ENCODE results near the gene ZNF493.

The ZNF493 gene

GRCh38 chr19:21430675-21431074 is 33.7 kb downstream of the ZNF493 start:
- TF ChIP-seq, protein P1, sequence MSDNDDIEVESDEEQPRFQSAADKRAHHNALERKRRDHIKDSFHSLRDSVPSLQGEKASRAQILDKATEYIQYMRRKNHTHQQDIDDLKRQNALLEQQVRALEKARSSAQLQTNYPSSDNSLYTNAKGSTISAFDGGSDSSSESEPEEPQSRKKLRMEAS (IDR thresholded peaks at IDR 0.05; ENCODE audit: low read depth, low read length): no peak
- TF ChIP-seq POLR2A (IDR thresholded peaks at IDR 0.05; ENCODE audit: extremely low read depth, insufficient read length): no peak
- TF ChIP-seq CTCF (IDR thresholded peaks at IDR 0.05; ENCODE audit: low read depth, low read length): no peak
- no peak for TF ChIP-seq MYC (IDR thresholded peaks at IDR 0.05; ENCODE audit: low read depth, low read length)
- H3K4me3 ChIP-seq (ENCODE audit: low read depth, low read length): no peak overlapping the region
- DNase-seq (ENCODE audit: low read depth): no peak

DNA sequence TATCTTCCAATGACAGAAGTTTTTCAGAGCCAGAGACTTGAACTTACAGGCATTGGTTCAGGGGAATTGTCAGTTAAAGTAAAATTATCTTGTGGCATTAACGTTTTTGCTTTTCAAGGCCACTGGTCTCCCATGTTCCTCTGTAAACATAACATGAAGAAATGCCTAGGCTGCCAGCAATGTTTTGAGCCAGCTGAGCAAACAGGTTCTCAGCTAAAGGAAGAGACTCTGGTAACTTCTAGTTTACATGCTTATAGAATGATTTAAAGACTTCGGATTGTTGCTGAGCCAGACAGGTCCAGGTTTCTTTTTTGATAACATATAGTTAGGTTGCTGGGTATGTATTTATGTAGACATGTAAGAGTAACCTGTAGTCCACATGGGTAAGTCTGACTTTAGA is 35.7 kb downstream of the ZNF493 start:
- DNase-seq (ENCODE audit: low read depth): no peak
- TF ChIP-seq POLR2A (IDR thresholded peaks at IDR 0.05; ENCODE audit: extremely low read depth, insufficient read length): no peak
- TF ChIP-seq MYC (IDR thresholded peaks at IDR 0.05; ENCODE audit: low read depth, low read length): no peak
- TF ChIP-seq, protein P1 (IDR thresholded peaks at IDR 0.05; ENCODE audit: low read depth, low read length): no peak
- no peak for TF ChIP-seq CTCF (IDR thresholded peaks at IDR 0.05; ENCODE audit: low read depth, low read length)
- H3K4me3 ChIP-seq (ENCODE audit: low read depth, low read length): no peak overlapping the region

GRCh38 chr19:21434516-21434915 is 37.6 kb downstream of the ZNF493 start:
- TF ChIP-seq, protein P1 (IDR thresholded peaks at IDR 0.05; ENCODE audit: low read depth, low read length): no peak
- TF ChIP-seq POLR2A (IDR thresholded peaks at IDR 0.05; ENCODE audit: extremely low read depth, insufficient read length) (no peak), CTCF (IDR thresholded peaks at IDR 0.05; ENCODE audit: low read depth, low read length) (no peak), MYC (IDR thresholded peaks at IDR 0.05; ENCODE audit: low read depth, low read length) (no peak)
- H3K4me3 ChIP-seq (ENCODE audit: low read depth, low read length): no peak overlapping the region
- DNase-seq (ENCODE audit: low read depth): no peak

DNA sequence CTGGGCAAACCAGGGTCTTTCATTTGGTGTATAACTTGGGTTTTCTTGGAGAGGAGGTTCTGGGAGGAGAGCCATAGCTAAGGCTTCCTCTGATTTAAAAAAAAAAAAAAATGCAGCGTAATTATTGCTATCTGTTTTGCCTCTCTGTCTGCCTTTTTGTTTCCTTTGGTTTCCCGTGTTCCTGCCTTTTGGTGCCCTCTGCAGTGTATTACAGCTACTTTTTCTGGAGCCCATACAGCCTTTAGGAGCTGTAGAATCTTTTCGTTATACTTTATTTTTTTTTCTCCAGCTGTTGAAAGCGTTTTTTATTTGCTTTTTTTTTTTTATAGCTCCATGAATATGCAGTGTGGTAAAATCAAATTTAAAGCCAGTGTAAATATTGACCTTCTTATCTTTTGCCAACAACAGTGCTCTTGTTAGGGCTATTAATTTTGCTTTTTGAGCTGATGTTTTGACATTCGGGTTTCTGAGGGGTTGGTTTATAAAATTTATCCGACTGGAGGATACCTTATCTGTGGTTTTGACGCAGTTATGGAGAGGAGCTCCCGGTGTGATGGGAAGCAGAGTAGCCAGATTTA is 38.1 kb downstream of the ZNF493 start:
- no peak for TF ChIP-seq CTCF (IDR thresholded peaks at IDR 0.05; ENCODE audit: low read depth, low read length)
- no peak for TF ChIP-seq POLR2A (IDR thresholded peaks at IDR 0.05; ENCODE audit: extremely low read depth, insufficient read length)
- no peak for TF ChIP-seq MYC (IDR thresholded peaks at IDR 0.05; ENCODE audit: low read depth, low read length)
- TF ChIP-seq, protein P1 (IDR thresholded peaks at IDR 0.05; ENCODE audit: low read depth, low read length): no peak
- DNase-seq (ENCODE audit: low read depth): no peak
- H3K4me3 ChIP-seq (ENCODE audit: low read depth, low read length): no peak overlapping the region

DNA sequence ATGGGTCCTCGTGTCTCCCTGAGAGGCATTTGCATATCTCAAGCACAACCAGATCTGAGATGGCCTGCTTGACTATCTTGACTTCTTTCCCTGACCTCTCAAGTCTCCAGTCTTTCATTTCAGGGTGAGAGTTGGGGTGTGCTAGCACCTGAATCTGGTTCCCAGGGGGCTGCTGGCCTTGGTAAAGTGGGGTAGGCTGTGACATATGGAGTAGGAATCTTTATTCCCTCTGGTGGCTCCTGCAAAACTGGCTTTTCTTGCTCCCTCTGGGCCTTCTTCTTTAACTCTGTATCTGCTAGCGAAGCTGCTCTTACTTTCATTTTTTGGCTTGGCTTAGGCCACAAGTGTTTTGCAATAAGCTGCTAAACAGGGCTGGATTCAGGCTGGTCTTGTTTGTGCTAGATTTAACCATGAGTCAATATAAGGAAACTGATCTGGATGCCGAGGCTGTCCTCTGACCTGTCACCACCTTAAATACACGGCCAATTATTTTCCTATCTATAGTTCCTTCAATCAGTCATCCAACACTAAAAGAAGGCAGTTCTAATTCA is 42.3 kb downstream of the ZNF493 start:
- H3K4me3 ChIP-seq (ENCODE audit: low read depth, low read length): no peak overlapping the region
- peak; percentile 20 for DNase-seq (ENCODE audit: low read depth)
- no peak for TF ChIP-seq CTCF (IDR thresholded peaks at IDR 0.05; ENCODE audit: low read depth, low read length)
- TF ChIP-seq, protein P1 (IDR thresholded peaks at IDR 0.05; ENCODE audit: low read depth, low read length): no peak
- TF ChIP-seq POLR2A (IDR thresholded peaks at IDR 0.05; ENCODE audit: extremely low read depth, insufficient read length): no peak
- no peak for TF ChIP-seq MYC (IDR thresholded peaks at IDR 0.05; ENCODE audit: low read depth, low read length)

Data from NB4 (cell line).